Stomach (tissue), 9 donors: ENCODE measurements around the gene ARID3A. TPM values are rescaled to one million over a fixed set of nuclear protein-coding genes. Genes with fewer than 3 reads are reported as not detected.

Source experiments
- DNase-seq, 2 donors: peaks; one replicate each; pipeline versions ENCODE4 v3.0.0 to v3.0.0-alpha.2; 2013 to 2019
- H3K27ac ChIP-seq, 5 donors: fragments of 200-600 bp in 4 of 5; sonication (generic) in 4 of 5; one replicate each; pipeline ENCODE4 v1.5.1; 2013 to 2019; ENCODE audit warnings: mild to moderate bottlenecking in 1 of 5, moderate library complexity in 1 of 5
- H3K27me3 ChIP-seq, 3 donors: fragments of 200-600 bp; sonication (generic); one replicate each; pipeline ENCODE4 v1.5.1; 2017 to 2019; ENCODE audit warnings: mixed run types in 1 of 3
- H3K36me3 ChIP-seq, 4 donors: fragments of 200-600 bp; sonication (generic); 1 replicate in 3 of 4; 2 replicates in 1 of 4; pipeline ENCODE4 v1.5.1; 2016 to 2019
- H3K4me1 ChIP-seq, 4 donors: fragments of 200-600 bp; sonication (generic); one replicate each; pipeline ENCODE4 v1.5.1; 2016 to 2019
- H3K4me3 ChIP-seq, 4 donors: fragments of 200-600 bp; sonication (generic) in 3 of 4; one replicate each; pipeline ENCODE4 v1.5.1; 2016 to 2019; ENCODE audit warnings: mild to moderate bottlenecking in 1 of 4
- H3K9me3 ChIP-seq, 4 donors: fragments of 200-600 bp; sonication (generic); one replicate each; pipeline ENCODE4 v1.5.1; 2016 to 2019
- EP300 ChIP-seq: sonication (generic); formaldehyde crosslinking; IDR thresholded peaks from one replicate; pipeline ENCODE4 v1.6.1; 2017; ENCODE audit warnings: antibody characterized with exemption
- POLR2A ChIP-seq, 4 donors: fragments of 450-650 bp; IDR thresholded peaks; one replicate each; pipeline ENCODE4 v1.6.1; 2016; ENCODE audit warnings: antibody characterized with exemption in 4 of 4, control low read depth in 2 of 4, mild to moderate bottlenecking in 1 of 4, moderate library complexity in 1 of 4
- POLR2AphosphoS5 ChIP-seq, 3 donors: sonication (generic); formaldehyde crosslinking; IDR thresholded peaks; one replicate each; pipeline ENCODE4 v1.6.1; 2016; ENCODE audit warnings: antibody characterized with exemption in 3 of 3
- WGBS, 5 donors: extraction: QIAGEN DNeasy Blood & Tissue Kit in 3 of 5; methylation state at CpG; one replicate each; pipeline versions ENCODE4 v1.1.5 to v1.1.7; 2013 to 2018; 5-methylcytosine and 5-hydroxymethylcytosine counted together
- intact Hi-C: fragments of 100-400 bp; cut with DNase I; formaldehyde crosslinking; loops from one replicate; pipeline ENCODE4 v1.15.1; 2023; ENCODE audit warnings: low total_unique reads
- polyA plus RNA-seq, 3 donors: library from polyadenylated mRNA; stranded (reverse); fragments of 200-250 nt; gene quantifications; one replicate each; pipeline ENCODE4 v1.2.3, GENCODE V29; 2013
- total RNA-seq, 5 donors: library from RNA; depleted of rRNA; stranded (reverse); fragments of >200 nt; gene quantifications; one replicate each; pipeline versions ENCODE4 v1.1.0 to v1.2.3, GENCODE V29; 2014 to 2016
- TF ChIP-seq, protein P1 (sequence below), 7 experiments: fragments of 450-650 bp in 4 of 7; fragments of 200-600 bp in 3 of 7; sonication (generic) in 3 of 7; IDR thresholded peaks; one replicate each; pipeline ENCODE4 v1.5.1; 2016 to 2019; ENCODE audit warnings: antibody characterized with exemption in 7 of 7, control low read depth in 2 of 7, mild to moderate bottlenecking in 1 of 7
- donor health status: healthy with polysubstance abuse.
- donor health status: Bipolar disorder and iron deficiency.
- donor health status: healthy.

The ARID3A gene
- total and polyA plus RNA-seq, 8 donors = 1.1 to 23.5 (median 2.1) TPM; not detected in 1

DNA sequence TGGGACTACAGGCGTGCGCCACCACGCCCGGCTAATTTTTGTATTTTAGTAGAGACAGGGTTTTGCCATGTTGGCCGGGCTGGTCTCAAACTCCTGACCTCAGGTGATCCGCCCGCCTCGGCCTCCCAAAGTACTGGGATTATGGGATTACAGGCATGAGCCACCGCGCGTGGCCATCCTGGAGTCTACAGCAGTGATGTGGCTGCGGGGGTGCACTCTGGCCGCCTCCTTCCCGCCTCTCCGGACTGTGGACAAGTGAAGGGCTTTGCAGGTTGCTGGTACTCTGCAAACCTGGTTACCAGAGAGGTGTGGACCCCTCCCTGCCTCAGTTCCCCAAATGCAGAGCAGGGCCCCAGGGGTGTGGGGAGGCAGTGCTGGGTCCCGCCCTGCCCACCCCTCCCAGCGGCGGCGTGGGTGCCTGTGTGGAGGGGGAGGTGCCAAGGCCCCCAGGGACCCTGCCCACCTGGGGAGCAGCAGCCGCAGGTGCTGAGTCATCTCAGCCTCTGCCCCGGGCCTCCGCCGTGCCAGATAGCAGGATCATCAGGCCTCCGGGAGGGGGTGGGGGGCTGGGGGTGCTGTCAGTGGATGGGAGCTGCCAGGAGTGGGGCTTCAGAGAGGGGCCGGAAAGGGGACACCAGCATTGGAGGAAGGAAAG, 23.1 kb downstream of the ARID3A start:
- H3K4me1 ChIP-seq = peaks cover 18 to 44% (median 25%) of the 10 kb centered on the region in 4 donors
- H3K27me3 ChIP-seq = peaks cover 0 to 26% (median 6%) of the 10 kb centered on the region in 3 donors
- TF ChIP-seq, protein P1, sequence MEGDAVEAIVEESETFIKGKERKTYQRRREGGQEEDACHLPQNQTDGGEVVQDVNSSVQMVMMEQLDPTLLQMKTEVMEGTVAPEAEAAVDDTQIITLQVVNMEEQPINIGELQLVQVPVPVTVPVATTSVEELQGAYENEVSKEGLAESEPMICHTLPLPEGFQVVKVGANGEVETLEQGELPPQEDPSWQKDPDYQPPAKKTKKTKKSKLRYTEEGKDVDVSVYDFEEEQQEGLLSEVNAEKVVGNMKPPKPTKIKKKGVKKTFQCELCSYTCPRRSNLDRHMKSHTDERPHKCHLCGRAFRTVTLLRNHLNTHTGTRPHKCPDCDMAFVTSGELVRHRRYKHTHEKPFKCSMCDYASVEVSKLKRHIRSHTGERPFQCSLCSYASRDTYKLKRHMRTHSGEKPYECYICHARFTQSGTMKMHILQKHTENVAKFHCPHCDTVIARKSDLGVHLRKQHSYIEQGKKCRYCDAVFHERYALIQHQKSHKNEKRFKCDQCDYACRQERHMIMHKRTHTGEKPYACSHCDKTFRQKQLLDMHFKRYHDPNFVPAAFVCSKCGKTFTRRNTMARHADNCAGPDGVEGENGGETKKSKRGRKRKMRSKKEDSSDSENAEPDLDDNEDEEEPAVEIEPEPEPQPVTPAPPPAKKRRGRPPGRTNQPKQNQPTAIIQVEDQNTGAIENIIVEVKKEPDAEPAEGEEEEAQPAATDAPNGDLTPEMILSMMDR (IDR thresholded peaks at IDR 0.05) = no peak
- TF ChIP-seq EP300 = no peak
- peaks cover 0 to 8% (median 0%) of the 10 kb centered on the region in 4 donors for H3K36me3 ChIP-seq
- no peak overlapping the region for H3K4me3 ChIP-seq
- DNase-seq = no peak
- no peak overlapping the region for H3K27ac ChIP-seq
- intact Hi-C loops = no loop called here
- WGBS, 5 donors = 80 to 92% (median 84%) methylated on average over 16 to 25 of the region's 25 CpGs
- no peaks in the 10 kb centered on the region for H3K9me3 ChIP-seq

DNA sequence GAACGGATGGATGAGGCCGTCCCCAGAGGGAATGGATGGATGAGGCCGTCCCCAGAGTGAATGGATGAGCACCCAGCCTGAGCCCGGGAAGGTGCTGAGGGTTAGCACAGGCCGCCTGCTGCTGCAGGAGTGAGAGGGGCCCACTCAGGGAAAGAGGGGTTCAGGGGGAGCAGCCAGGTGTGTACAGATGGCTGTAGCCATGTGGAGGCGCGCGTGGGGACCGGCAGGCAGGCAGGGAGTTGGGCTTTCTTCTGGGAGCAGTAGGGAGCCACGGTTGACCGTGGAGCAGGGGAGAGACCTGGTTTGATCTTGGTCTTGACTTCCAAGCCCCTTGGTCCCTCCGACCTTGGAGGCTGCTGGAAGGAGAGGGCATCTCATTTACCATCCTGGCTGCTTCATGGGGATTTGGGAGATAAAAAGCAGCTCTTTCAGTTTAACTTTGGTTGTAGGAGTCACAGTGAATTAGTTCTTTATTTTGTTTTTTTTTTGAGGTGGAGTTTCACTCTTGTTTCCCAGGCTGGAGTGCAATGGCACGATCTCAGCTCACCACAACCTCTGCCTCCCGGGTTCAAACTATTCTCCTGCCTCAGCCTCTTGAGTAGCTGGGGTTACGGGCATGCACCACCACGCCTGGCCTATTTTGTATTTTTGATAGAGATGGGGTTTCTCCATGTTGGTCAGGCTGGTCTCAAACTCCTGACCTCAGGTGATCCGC, 24.7 kb downstream of the ARID3A start:
- H3K27me3 ChIP-seq = peaks cover 0 to 23% (median 6%) of the 10 kb centered on the region in 3 donors
- peaks cover 12 to 41% (median 16%) of the 10 kb centered on the region in 4 donors for H3K4me1 ChIP-seq
- intact Hi-C loops = no loop called here
- TF ChIP-seq POLR2AphosphoS5 (IDR thresholded peaks at IDR 0.05) (no peak), EP300 (no peak), POLR2A (IDR thresholded peaks at IDR 0.05) (no peak)
- TF ChIP-seq, protein P1 (IDR thresholded peaks at IDR 0.05) = no peak
- H3K4me3 ChIP-seq = no peak overlapping the region
- peaks cover 0 to 8% (median 0%) of the 10 kb centered on the region in 4 donors for H3K36me3 ChIP-seq
- 81 to 93% (median 85%) methylated on average over 17 of the region's 17 CpGs for WGBS, 5 donors
- no peak overlapping the region for H3K27ac ChIP-seq
- H3K9me3 ChIP-seq = no peaks in the 10 kb centered on the region
- no peak for DNase-seq

- Histone ChIP-seq H3K4me1 (peaks cover 12 to 49% (median 25%) of the 10 kb centered on the region in 4 donors), H3K9me3 (no peaks in the 10 kb centered on the region), H3K4me3 (peak overlapping the region in 2 of 4 donors; percentile 13 to 28), H3K27ac (no peak overlapping the region), H3K27me3 (peaks cover 0 to 22% (median 6%) of the 10 kb centered on the region in 3 donors), H3K36me3 (peaks cover 0 to 7% (median 0%) of the 10 kb centered on the region in 4 donors)
- 63 to 83% (median 75%) methylated on average over 14 of the region's 14 CpGs for WGBS, 5 donors
- no peak for DNase-seq
- TF ChIP-seq, protein P1 (IDR thresholded peaks at IDR 0.05) = no peak
- intact Hi-C loops = no loop called here
Observed at GRCh38 chr19:952049-952679, 26.3 kb downstream of the ARID3A start.

GRCh38 chr19:952680-953444, 27.0 kb downstream of the ARID3A start:
- peak overlapping the region in 3 of 4 donors; percentile 4 to 28 (median 13) for H3K4me3 ChIP-seq
- intact Hi-C loops = no loop called here
- 18 to 31% (median 19%) methylated on average over 14 to 21 of the region's 21 CpGs for WGBS, 5 donors

More at GRCh38 chr19:952680-953444, 27.0 kb downstream of the ARID3A start:
- Histone ChIP-seq H3K36me3 (peaks cover 0 to under 1% (median 0%) of the 10 kb centered on the region in 4 donors), H3K27me3 (peaks cover 0 to 22% (median 6%) of the 10 kb centered on the region in 3 donors), H3K4me1 (peaks cover 12 to 42% (median 25%) of the 10 kb centered on the region in 4 donors), H3K9me3 (no peaks in the 10 kb centered on the region), H3K27ac (peak overlapping the region in 2 of 5 donors; percentile 11 to 13)
- TF ChIP-seq EP300 (no peak), POLR2A (IDR thresholded peaks at IDR 0.05) (no peak), POLR2AphosphoS5 (IDR thresholded peaks at IDR 0.05) (no peak)
- TF ChIP-seq, protein P1 (IDR thresholded peaks at IDR 0.05) = no peak
- DNase-seq = peak in 1 of 2 donors; percentile 93
